HEK293 (cell line): ENCODE results near the gene ZYX.

Experiments used
- CTCF ChIA-PET: fragments of 350-600 bp; formaldehyde crosslinking; extraction: SDS; loops from one replicate; lab custom pipeline; 2021; ENCODE audit warnings: antibody characterized with exemption; lab: Yijun Ruan, JAX
- POLR2A ChIA-PET: fragments of 300-600 bp; formaldehyde crosslinking; extraction: SDS; loops from one replicate; lab custom pipeline; 2020; ENCODE audit warnings: antibody characterized with exemption, inconsistent platforms; lab: Yijun Ruan, JAX
- H3K27ac ChIP-seq: fragments of 200-500 bp; sonication (Bioruptor generic); 2 replicates; pipeline ENCODE4 v1.5.1; 2014; ENCODE audit warnings: low read depth, low read length, control low read depth, inconsistent platforms; ENCODE audit errors: extremely low read depth
- H3K36me3 ChIP-seq, 2 experiments: fragments of 200-500 bp in 1 of 2; sonication (Bioruptor generic) in 1 of 2; 1 replicate in 1 of 2; 2 replicates in 1 of 2; pipeline ENCODE4 v1.5.1; 2014 to 2017; ENCODE audit warnings: inconsistent platforms in 2 of 2, low read length in 2 of 2; ENCODE audit not compliant: control insufficient read depth in 2 of 2, insufficient read depth in 1 of 2
- H3K4me1 ChIP-seq: fragments of 200-500 bp; sonication (Bioruptor generic); 2 replicates; pipeline ENCODE4 v1.5.1; 2014; ENCODE audit warnings: mild to moderate bottlenecking, low read length, inconsistent platforms; ENCODE audit not compliant: control insufficient read depth, insufficient read depth
- H3K4me3 ChIP-seq: 2 replicates; pipeline ENCODE4 v1.5.1; 2011; ENCODE audit warnings: low read depth, mild to moderate bottlenecking, control low read depth, low read length, moderate library complexity
- H3K9me3 ChIP-seq: fragments of 200-500 bp; sonication (Bioruptor generic); 2 replicates; pipeline ENCODE4 v1.5.1; 2014; ENCODE audit warnings: low read depth, low read length, inconsistent platforms; ENCODE audit not compliant: control insufficient read depth, insufficient read depth
- ATF2 ChIP-seq: fragments of 450-650 bp; formaldehyde crosslinking; IDR thresholded peaks from 2 replicates; pipeline ENCODE4 v1.5.1; 2016; ENCODE audit warnings: missing biosample characterization, missing genetic modification characterization, low read depth
- GLI4 ChIP-seq: fragments of 450-650 bp; formaldehyde crosslinking; IDR thresholded peaks from 2 replicates; pipeline ENCODE4 v1.5.1; 2016; ENCODE audit warnings: missing biosample characterization, missing genetic modification characterization
- MZF1 ChIP-seq: fragments of 450-650 bp; formaldehyde crosslinking; IDR thresholded peaks from 2 replicates; pipeline ENCODE4 v1.5.1; 2017; ENCODE audit warnings: missing biosample characterization, missing genetic modification characterization, borderline replicate concordance
- PBX3 ChIP-seq: sonication (generic); formaldehyde crosslinking; IDR thresholded peaks from 2 replicates; pipeline ENCODE4 v1.8.1; 2022; ENCODE audit warnings: mild to moderate bottlenecking, moderate library complexity, missing genetic modification reagents
- PRDM1 ChIP-seq: fragments of 450-650 bp; formaldehyde crosslinking; IDR thresholded peaks from 2 replicates; pipeline ENCODE4; 2016; ENCODE audit warnings: missing biosample characterization, missing genetic modification characterization
- SCRT2 ChIP-seq: fragments of 450-650 bp; formaldehyde crosslinking; IDR thresholded peaks from 2 replicates; pipeline ENCODE4 v1.5.1; 2016; ENCODE audit warnings: missing biosample characterization, missing genetic modification characterization
- TCF7L2 ChIP-seq: IDR thresholded peaks from 2 replicates; pipeline ENCODE4 v1.6.1; 2011; ENCODE audit warnings: low read depth, mild to moderate bottlenecking, inconsistent platforms, low read length, moderate library complexity, borderline replicate concordance
- WT1 ChIP-seq: fragments of 450-650 bp; formaldehyde crosslinking; IDR thresholded peaks from 2 replicates; pipeline ENCODE4 v1.5.1; 2016; ENCODE audit warnings: missing biosample characterization, missing genetic modification characterization
- ZBTB11 ChIP-seq: fragments of 450-650 bp; formaldehyde crosslinking; conservative IDR thresholded peaks from 2 replicates; pipeline ENCODE4 v1.5.1; 2016; ENCODE audit warnings: low read depth, missing biosample characterization, missing genetic modification characterization
- ZBTB48 ChIP-seq: fragments of 450-650 bp; formaldehyde crosslinking; IDR thresholded peaks from 2 replicates; pipeline ENCODE4 v1.5.1; 2016; ENCODE audit warnings: missing biosample characterization, missing genetic modification characterization
- ZEB2 ChIP-seq: fragments of 450-650 bp; formaldehyde crosslinking; IDR thresholded peaks from 2 replicates; pipeline ENCODE4 v1.5.1; 2016; ENCODE audit warnings: missing biosample characterization, missing genetic modification characterization
- ZFHX2 ChIP-seq: fragments of 450-650 bp; formaldehyde crosslinking; conservative IDR thresholded peaks from 2 replicates; pipeline ENCODE4 v1.5.1; 2016; ENCODE audit warnings: missing biosample characterization, missing genetic modification characterization
- ZFP3 ChIP-seq: fragments of 450-650 bp; formaldehyde crosslinking; IDR thresholded peaks from 2 replicates; pipeline ENCODE4 v1.5.1; 2016; ENCODE audit warnings: low read depth, missing biosample characterization, missing genetic modification characterization
- ZFP37 ChIP-seq: fragments of 450-650 bp; formaldehyde crosslinking; IDR thresholded peaks from 2 replicates; pipeline ENCODE4 v1.5.1; 2016; ENCODE audit warnings: missing biosample characterization, missing genetic modification characterization
- ZNF169 ChIP-seq: fragments of 450-650 bp; formaldehyde crosslinking; IDR thresholded peaks from 2 replicates; pipeline ENCODE4 v1.5.1; 2016; ENCODE audit warnings: missing biosample characterization, missing genetic modification characterization
- ZNF19 ChIP-seq: fragments of 450-650 bp; formaldehyde crosslinking; IDR thresholded peaks from 2 replicates; pipeline ENCODE4; 2016; ENCODE audit warnings: missing biosample characterization, missing genetic modification characterization, low read depth
- ZNF274 ChIP-seq, 2 experiments: fragments of 200-500 bp in 1 of 2; fragments of 450-650 bp in 1 of 2; sonication (Bioruptor generic) in 1 of 2; formaldehyde crosslinking in 1 of 2; IDR thresholded peaks; 2 replicates each; pipeline versions ENCODE4 v1.5.1 to v1.6.1; 2014 to 2016; ENCODE audit warnings: borderline replicate concordance in 1 of 2, inconsistent platforms in 1 of 2, low read length in 1 of 2, missing biosample characterization in 1 of 2, missing genetic modification characterization in 1 of 2
- ZNF501 ChIP-seq: fragments of 450-650 bp; formaldehyde crosslinking; IDR thresholded peaks from 2 replicates; pipeline ENCODE4 v1.5.1; 2016; ENCODE audit warnings: missing biosample characterization, missing genetic modification characterization
- ZNF544 ChIP-seq: fragments of 450-650 bp; formaldehyde crosslinking; IDR thresholded peaks from 2 replicates; pipeline ENCODE4 v1.5.0; 2017; ENCODE audit warnings: missing biosample characterization, missing genetic modification characterization
- ZNF677 ChIP-seq: fragments of 450-650 bp; IDR thresholded peaks from 2 replicates; pipeline ENCODE4 v1.5.0; 2018; ENCODE audit warnings: missing biosample characterization, mild to moderate bottlenecking, missing genetic modification characterization, moderate library complexity
- ZNF791 ChIP-seq: fragments of 450-650 bp; formaldehyde crosslinking; IDR thresholded peaks from 2 replicates; pipeline ENCODE4 v1.5.1; 2016; ENCODE audit warnings: missing biosample characterization, missing genetic modification characterization

ZYX gene

GRCh38 chr7:143385891-143386781 is 5.0 kb downstream of the ZYX start (continued):
- TF ChIP-seq ZNF677 (no peak), ZFP37 (tag by site-specific recombination) (no peak), ZNF274 (IDR thresholded peaks at IDR 0.05; ENCODE audit: low read length) (no peak), ZNF274 (tag by site-specific recombination; IDR thresholded peaks at IDR 0.05; ENCODE audit: borderline replicate concordance) (no peak), ZFHX2 (0 out of 2 replicates have a peak, but pooled peaks have one; percentile 16), ZFP3 (no peak), SCRT2 (tag by site-specific recombination) (no peak)

- no peaks in the 10 kb centered on the region for H3K9me3 ChIP-seq
- peaks cover 5 to 95% of the 10 kb centered on the region in 2 experiments; a peak in 2 of 3 replicates for H3K36me3 ChIP-seq
- ChIA-PET CTCF (interaction anchor here (0.8 kb wide), 1 partner anchor 99 kb away, joined by 3 read pairs; the partner anchor contains the start of gene CASP2), POLR2A (interaction anchor here (0.8 to 0.9 kb wide), 2 partner anchors 9 to 99 kb away, joined by 3 read pairs; partner anchors contain the start of gene CASP2)
- TF ChIP-seq ZEB2 (no peak), PRDM1 (tag by site-specific recombination) (no peak), MZF1 (tag by site-specific recombination) (no peak)
- H3K4me1 ChIP-seq, result no peaks in the 10 kb centered on the region
- H3K27ac ChIP-seq, result no peak overlapping the region
- H3K4me3 ChIP-seq, result no peak overlapping the region
Observed at GRCh38 chr7:143387156-143387975, 6.2 kb downstream of the ZYX start.

GRCh38 chr7:143388051-143388450 is 6.9 kb downstream of the ZYX start:
- no peaks in the 10 kb centered on the region for H3K4me1 ChIP-seq
- H3K36me3 ChIP-seq, result peaks cover 5 to 91% of the 10 kb centered on the region in 2 experiments; a peak in 2 of 3 replicates
- CTCF ChIA-PET, result interaction anchor here (0.6 to 0.8 kb wide), 2 partner anchors 29 to 100 kb away, joined by 3 read pairs; partner anchors contain the start of gene CASP2
- H3K4me3 ChIP-seq, result no peak overlapping the region
- H3K9me3 ChIP-seq, result no peaks in the 10 kb centered on the region
- no peak for TF ChIP-seq PBX3 (CRISPR knock-in tag)
- no peak for TF ChIP-seq ZNF19 (tag by site-specific recombination)
- no peak for TF ChIP-seq ZNF274 (IDR thresholded peaks at IDR 0.05; ENCODE audit: low read length)
- no peak for TF ChIP-seq ZNF274 (tag by site-specific recombination; IDR thresholded peaks at IDR 0.05; ENCODE audit: borderline replicate concordance)
- no peak for TF ChIP-seq ZBTB11 (tag by site-specific recombination)
- TF ChIP-seq ZNF169 (tag by site-specific recombination), result no peak
- no peak for TF ChIP-seq TCF7L2
- TF ChIP-seq ATF2 (tag by site-specific recombination), result no peak
- TF ChIP-seq ZNF544 (tag by site-specific recombination), result no peak
- TF ChIP-seq ZBTB48 (tag by site-specific recombination), result no peak
- TF ChIP-seq ZNF501 (tag by site-specific recombination), result no peak
- no peak for TF ChIP-seq WT1 (tag by site-specific recombination)
- TF ChIP-seq GLI4, result no peak
- no peak for TF ChIP-seq ZNF791
- H3K27ac ChIP-seq, result no peak overlapping the region
- POLR2A ChIA-PET, result interaction anchor here (0.9 kb wide), 1 partner anchor 100 kb away, joined by 3 read pairs; the partner anchor contains the start of gene CASP2
